Keratinocyte (primary cell): ENCODE measurements around the gene SP110. TPM values are rescaled to one million over a fixed set of nuclear protein-coding genes. Genes with fewer than 3 reads are reported as not detected.

Experiments
- DNase-seq: peaks from one replicate; pipeline ENCODE4 v3.0.0-alpha.2; 2011; ENCODE audit warnings: low read depth, missing footprints, low spot score
- FAIRE-seq: peaks from 2 replicates; lab custom pipeline; 2011; peaks lifted over from hg19 to GRCh38; lab: Jason Lieb, UNC
- H2AFZ ChIP-seq: 2 replicates; pipeline ENCODE4 v1.6.0; 2012; ENCODE audit warnings: low read length, control low read depth, inconsistent platforms; ENCODE audit not compliant: control insufficient read depth
- H3K27ac ChIP-seq: 2 replicates; pipeline ENCODE4 v1.5.1; 2011; ENCODE audit warnings: low read length; ENCODE audit not compliant: control insufficient read depth, insufficient read depth
- H3K27me3 ChIP-seq: 3 replicates; pipeline ENCODE4 v1.6.0; 2011; ENCODE audit warnings: low read length; ENCODE audit not compliant: control insufficient read depth, insufficient read depth; ENCODE audit errors: extremely low read depth
- H3K36me3 ChIP-seq, 2 experiments: 2 replicates in 1 of 2; 3 replicates in 1 of 2; pipeline ENCODE4 v1.5.1; 2011; ENCODE audit warnings: low read length in 2 of 2, mild to moderate bottlenecking in 1 of 2; ENCODE audit not compliant: control insufficient read depth in 2 of 2, insufficient read depth in 2 of 2; ENCODE audit errors: extremely low read depth in 1 of 2
- H3K4me1 ChIP-seq: 3 replicates; pipeline ENCODE4 v1.5.1; 2011; ENCODE audit warnings: low read length; ENCODE audit not compliant: control insufficient read depth, insufficient read depth; ENCODE audit errors: extremely low read depth
- H3K4me2 ChIP-seq: 3 replicates; pipeline ENCODE4 v1.6.0; 2011; ENCODE audit warnings: low read depth, low read length; ENCODE audit not compliant: control insufficient read depth, insufficient read depth; ENCODE audit errors: extremely low read depth
- H3K4me3 ChIP-seq, 3 experiments: fragments of 200-600 bp in 1 of 3; sonication (generic) in 1 of 3; 2 replicates in 2 of 3; 3 replicates in 1 of 3; pipeline ENCODE4 v1.5.1; 2011 to 2016; ENCODE audit warnings: low read length in 3 of 3, mild to moderate bottlenecking in 3 of 3, control low read depth in 2 of 3, inconsistent platforms in 1 of 3, low read depth in 1 of 3, mixed read lengths in 1 of 3, mixed run types in 1 of 3, moderate library complexity in 1 of 3; ENCODE audit not compliant: control insufficient read depth in 2 of 3, insufficient read depth in 2 of 3; ENCODE audit errors: extremely low read depth in 1 of 3
- H3K79me2 ChIP-seq: 2 replicates; pipeline ENCODE4 v1.6.0; 2012; ENCODE audit warnings: low read length; ENCODE audit not compliant: control insufficient read depth, insufficient read depth
- H3K9ac ChIP-seq: 3 replicates; pipeline ENCODE4 v1.6.0; 2011; ENCODE audit warnings: low read length; ENCODE audit not compliant: control insufficient read depth, insufficient read depth; ENCODE audit errors: extremely low read depth
- H3K9me1 ChIP-seq: 3 replicates; pipeline ENCODE4 v1.6.0; 2011; ENCODE audit warnings: low read length; ENCODE audit not compliant: control insufficient read depth, insufficient read depth; ENCODE audit errors: extremely low read depth
- H3K9me3 ChIP-seq: 2 replicates; pipeline ENCODE4 v1.5.1; 2012; ENCODE audit warnings: low read depth, low read length; ENCODE audit not compliant: control insufficient read depth
- H4K20me1 ChIP-seq: 3 replicates; pipeline ENCODE4 v1.6.0; 2011; ENCODE audit warnings: low read length; ENCODE audit not compliant: control insufficient read depth, insufficient read depth; ENCODE audit errors: extremely low read depth
- EZH2 ChIP-seq: IDR thresholded peaks from one replicate; pipeline ENCODE4 v1.6.1; 2012; ENCODE audit warnings: inconsistent platforms, mild to moderate bottlenecking, low read length, moderate library complexity
- dilution Hi-C: fragments of 300-500 bp; cut with MboI; formaldehyde crosslinking; loops from one replicate; pipeline ENCODE4 v1.7.0; 2020; ENCODE audit warnings: low sequenced_read_pairs; ENCODE audit not compliant: extremely low pct_ligation_motif_present
- polyA plus RNA-seq, 5 experiments: library from polyadenylated mRNA; depleted of rRNA in 3 of 5; stranded (reverse) in 3 of 5; stranded (forward) in 1 of 5; unstranded in 1 of 5; fragments of >200 nt; gene quantifications; 1 replicate in 1 of 5; 2 replicates in 3 of 5; 3 replicates in 1 of 5; pipeline versions ENCODE4 v1.2.1 to v1.2.3, GENCODE V29; 2011 to 2012; ENCODE audit warnings: missing spikeins in 2 of 5, low read depth in 1 of 5, low replicate concordance in 1 of 5
- TF ChIP-seq, protein P1 (sequence below), 3 experiments: IDR thresholded peaks in 1 of 3; conservative IDR thresholded peaks in 1 of 3; optimal IDR thresholded peaks in 1 of 3; 2 replicates in 2 of 3; 3 replicates in 1 of 3; pipeline versions ENCODE3 to v1.5.1; 2011; ENCODE audit warnings: low read length in 3 of 3, mild to moderate bottlenecking in 3 of 3, moderate library complexity in 2 of 3, control low read depth in 1 of 3, inconsistent platforms in 1 of 3; ENCODE audit not compliant: insufficient read depth in 2 of 3; ENCODE audit errors: extremely low read depth in 1 of 3

Gene SP110
- polyA plus RNA-seq, 1 donor (not counting 4 experiments of a cell fraction or from before 2014, with no cell fraction given), result 26.5 TPM

DNA sequence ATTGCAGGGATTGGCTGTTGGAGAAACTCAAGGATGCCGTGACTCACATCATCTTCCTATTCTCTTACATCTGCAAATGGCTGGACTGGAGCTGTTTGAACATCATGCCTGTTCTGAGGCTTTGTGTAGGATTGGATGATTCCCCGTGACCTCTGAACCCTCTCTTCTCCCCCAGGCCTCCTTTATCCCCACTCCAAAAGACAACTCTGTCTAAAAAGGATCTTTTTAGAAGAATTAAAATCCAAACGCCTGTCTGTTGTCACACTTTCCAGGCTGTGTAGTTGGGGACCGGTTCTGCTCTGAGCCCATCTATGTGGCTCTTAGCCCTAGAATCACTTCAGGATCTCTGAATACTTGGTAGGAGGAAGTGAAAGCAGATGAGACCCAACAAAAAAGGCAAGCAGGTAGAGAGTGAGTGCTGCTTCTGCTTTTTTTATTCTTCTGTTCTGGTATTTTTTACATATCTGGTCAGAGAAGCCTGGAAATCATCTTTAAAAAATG lies 6.3 kb upstream of the SP110 start:
- no peak overlapping the region for H3K4me3 ChIP-seq
- TF ChIP-seq EZH2, result no peak
- TF ChIP-seq, protein P1, sequence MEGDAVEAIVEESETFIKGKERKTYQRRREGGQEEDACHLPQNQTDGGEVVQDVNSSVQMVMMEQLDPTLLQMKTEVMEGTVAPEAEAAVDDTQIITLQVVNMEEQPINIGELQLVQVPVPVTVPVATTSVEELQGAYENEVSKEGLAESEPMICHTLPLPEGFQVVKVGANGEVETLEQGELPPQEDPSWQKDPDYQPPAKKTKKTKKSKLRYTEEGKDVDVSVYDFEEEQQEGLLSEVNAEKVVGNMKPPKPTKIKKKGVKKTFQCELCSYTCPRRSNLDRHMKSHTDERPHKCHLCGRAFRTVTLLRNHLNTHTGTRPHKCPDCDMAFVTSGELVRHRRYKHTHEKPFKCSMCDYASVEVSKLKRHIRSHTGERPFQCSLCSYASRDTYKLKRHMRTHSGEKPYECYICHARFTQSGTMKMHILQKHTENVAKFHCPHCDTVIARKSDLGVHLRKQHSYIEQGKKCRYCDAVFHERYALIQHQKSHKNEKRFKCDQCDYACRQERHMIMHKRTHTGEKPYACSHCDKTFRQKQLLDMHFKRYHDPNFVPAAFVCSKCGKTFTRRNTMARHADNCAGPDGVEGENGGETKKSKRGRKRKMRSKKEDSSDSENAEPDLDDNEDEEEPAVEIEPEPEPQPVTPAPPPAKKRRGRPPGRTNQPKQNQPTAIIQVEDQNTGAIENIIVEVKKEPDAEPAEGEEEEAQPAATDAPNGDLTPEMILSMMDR (optimal IDR thresholded peaks at IDR 0.05 in 1 of 3, IDR thresholded peaks at IDR 0.05 in 1 of 3, conservative IDR thresholded peaks at IDR 0.05 in 1 of 3; ENCODE audit: extremely low read depth in 1 of 3, insufficient read depth in 2 of 3, low read length in 3 of 3), result no peak

DNA sequence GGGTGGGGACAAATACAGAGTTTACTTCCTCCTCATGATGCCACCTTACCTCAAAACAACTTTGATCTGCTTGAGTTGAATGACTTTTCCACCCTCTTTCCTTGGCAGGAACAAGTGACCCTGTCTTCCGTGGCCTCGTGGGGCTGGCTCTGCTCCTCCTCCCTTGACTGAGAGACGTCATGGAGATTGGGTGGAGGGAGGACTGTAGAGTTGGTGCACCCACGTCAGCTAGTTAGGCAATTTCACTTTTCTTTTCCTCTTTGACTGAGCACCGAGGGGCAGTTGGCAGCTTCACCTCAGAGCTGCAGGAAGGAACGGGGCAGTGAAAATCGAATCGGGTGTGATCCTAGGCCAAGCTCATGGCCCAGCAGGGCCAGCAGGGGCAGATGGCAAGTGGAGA lies 5.7 kb upstream of the SP110 start, which contains the start of gene SP140:
SP140 (plus strand) TSS at position 251 of the 400 bp plus-strand sequence; CDS start at position 360, 109 bp downstream.
- Histone ChIP-seq H3K9me3 (no peaks in the 10 kb centered on the region), H3K4me2 (no peak within 1 kb of the TSS), H3K79me2 (no peaks in the 10 kb centered on the region), H2AFZ (no peak within 1 kb of the TSS), H3K4me3 (no peak within 1 kb of the TSS), H3K36me3 (no peaks in the 10 kb centered on the region), H3K27ac (no peak within 1 kb of the TSS), H3K4me1 (peaks cover 25% of the 10 kb centered on the region), H3K9me1 (no peaks in the 10 kb centered on the region), H4K20me1 (no peaks in the 10 kb centered on the region), H3K9ac (no peak within 1 kb of the TSS), H3K27me3 (no peaks in the 10 kb centered on the region)
- TF ChIP-seq, protein P1 (optimal IDR thresholded peaks at IDR 0.05 in 1 of 3, IDR thresholded peaks at IDR 0.05 in 1 of 3, conservative IDR thresholded peaks at IDR 0.05 in 1 of 3; ENCODE audit: extremely low read depth in 1 of 3, insufficient read depth in 2 of 3, low read length in 3 of 3), result no peak
- TF ChIP-seq EZH2, result no peak
- no peak for FAIRE-seq
- DNase-seq, result no peak
- dilution Hi-C loops, result no loop called here

More for the DNA sequence above, 6.3 kb upstream of the SP110 start:
- H3K4me2 ChIP-seq, result no peak overlapping the region
- H4K20me1 ChIP-seq, result no peaks in the 10 kb centered on the region
- H3K9me3 ChIP-seq, result no peaks in the 10 kb centered on the region
- H3K79me2 ChIP-seq, result no peaks in the 10 kb centered on the region
- no peak overlapping the region for H3K9ac ChIP-seq
- dilution Hi-C loops, result no loop called here
- no peak overlapping the region for H3K27ac ChIP-seq
- DNase-seq (no peak), FAIRE-seq (no peak)
- no peaks in the 10 kb centered on the region for H3K36me3 ChIP-seq
- peaks cover 25% of the 10 kb centered on the region for H3K4me1 ChIP-seq
- no peaks in the 10 kb centered on the region for H3K27me3 ChIP-seq
- no peak overlapping the region for H2AFZ ChIP-seq
- no peaks in the 10 kb centered on the region for H3K9me1 ChIP-seq
